Suppressor macrophage (primary cell): ENCODE results near the gene GSN.

Experiments
- DNase-seq, 4 experiments: peaks; one replicate each; pipeline ENCODE4 v3.0.0-alpha.2; 2020 to 2022

The GSN gene

DNA sequence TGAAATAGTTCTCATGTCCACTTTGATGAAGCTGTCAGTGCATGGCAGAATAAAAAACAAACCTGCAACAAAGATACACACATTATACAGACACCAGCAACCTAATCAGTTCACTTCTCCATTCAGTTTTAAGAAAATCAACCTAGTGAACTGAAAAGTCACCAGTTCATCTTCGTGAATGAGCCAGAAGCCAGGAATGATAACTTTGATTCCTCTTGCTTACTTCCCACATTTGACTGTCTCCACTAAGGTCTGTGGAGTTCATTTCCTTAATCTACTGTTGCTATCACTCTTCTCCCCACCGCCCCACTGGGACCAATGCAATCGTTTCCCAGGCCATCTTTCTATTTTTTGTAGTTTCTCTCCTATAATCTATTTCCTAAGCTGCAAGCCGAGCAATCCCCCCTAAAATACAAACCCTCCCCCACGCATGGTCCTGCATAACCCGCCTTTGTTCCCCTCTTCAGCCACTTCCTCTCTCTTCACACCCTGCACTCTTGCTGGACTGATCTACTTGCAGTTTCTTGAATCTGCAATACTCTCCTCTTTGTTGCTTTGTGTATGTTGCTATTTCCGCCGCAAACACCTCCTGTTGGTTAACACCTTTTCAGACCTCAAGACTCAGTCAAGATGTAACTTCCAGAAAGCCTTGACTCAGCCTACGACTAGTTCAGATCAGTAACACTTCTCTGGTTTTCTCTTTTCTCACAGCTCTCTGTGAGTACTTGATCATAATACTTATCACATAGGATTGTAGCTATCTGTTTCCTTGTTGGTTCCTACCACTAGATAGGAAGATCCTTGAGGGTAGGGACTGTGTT lies 85.5 kb downstream of the GSN start:
- peak; percentile 25 to 60 (median 57) for DNase-seq

DNA sequence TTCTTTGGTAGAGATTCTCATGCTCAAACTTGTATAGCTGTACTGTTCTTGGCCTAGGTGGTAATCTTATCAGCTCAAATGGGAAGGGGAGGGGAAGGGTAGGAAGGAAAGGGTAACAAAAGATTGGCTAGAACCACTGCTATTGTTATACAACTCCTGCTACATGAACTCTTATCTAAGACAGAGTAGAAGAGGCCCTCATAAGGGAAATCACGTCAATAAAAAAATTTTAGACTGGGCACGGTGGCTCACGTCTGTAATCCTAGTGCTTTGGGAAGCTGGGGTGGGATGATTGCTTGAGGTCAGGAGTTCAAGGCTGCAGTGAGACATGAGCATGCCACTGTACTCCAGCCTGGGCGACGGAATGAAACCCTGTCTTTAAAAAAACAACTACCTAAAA lies 86.2 kb downstream of the GSN start:
- DNase-seq, result no peak

DNA sequence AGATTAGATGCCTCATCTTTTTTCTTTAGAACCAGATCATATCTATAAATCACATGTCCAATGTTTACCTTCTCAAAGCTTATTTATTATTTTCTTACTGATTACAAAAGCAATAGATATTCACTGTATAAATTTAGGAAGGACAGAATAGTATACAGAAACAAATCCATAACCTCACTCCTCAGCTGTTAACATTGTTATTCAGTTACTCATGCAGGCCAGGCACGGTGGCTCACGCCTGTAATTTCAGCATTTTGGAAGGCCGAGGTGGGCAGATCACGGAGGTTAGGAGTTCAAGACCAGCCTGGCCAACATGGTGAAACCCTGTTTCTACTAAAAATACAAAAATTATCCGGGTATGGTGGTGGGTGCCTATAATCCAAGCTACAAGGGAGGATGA lies 86.8 kb downstream of the GSN start:
- DNase-seq, result no peak

DNA sequence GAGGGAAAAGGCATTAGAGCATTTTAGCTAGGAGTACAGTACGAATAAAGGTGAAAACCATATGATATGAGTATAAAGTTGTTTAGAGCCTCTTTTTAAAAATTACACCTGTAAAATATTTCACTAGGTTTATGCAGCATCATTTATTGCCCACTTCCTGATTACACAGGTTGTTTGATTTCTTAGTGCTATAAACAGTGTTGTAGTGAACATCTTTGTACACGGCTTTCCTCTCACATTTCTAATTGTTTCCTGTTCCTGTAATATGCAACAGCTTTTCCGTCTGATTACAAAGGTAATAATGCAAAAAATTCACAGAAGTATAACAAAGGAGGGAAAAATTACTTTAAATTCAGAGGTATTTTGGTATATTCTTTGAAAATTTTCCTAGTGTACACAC lies 89.0 kb downstream of the GSN start:
- no peak for DNase-seq

DNA sequence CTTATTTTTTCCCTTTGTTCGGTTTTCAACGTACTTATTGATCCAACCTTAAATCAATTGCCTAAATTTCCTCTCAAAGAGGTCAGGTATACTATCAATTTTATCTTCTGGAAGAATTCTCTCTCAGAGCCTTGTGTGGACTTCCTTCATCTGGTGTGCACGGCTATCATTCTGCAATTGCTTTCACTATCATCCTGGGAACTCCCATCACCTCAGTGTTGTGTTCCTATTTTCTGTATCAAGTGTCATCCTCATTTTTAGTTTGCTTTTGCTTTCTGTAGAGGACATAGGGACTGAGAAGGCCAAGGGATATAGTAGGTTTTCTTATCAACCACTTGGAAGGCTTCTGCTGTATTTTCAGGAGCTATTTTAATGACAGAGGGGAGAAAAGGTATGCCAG lies 90.8 kb downstream of the GSN start:
- DNase-seq, result peak; percentile 20 to 59 (median 37)

DNA sequence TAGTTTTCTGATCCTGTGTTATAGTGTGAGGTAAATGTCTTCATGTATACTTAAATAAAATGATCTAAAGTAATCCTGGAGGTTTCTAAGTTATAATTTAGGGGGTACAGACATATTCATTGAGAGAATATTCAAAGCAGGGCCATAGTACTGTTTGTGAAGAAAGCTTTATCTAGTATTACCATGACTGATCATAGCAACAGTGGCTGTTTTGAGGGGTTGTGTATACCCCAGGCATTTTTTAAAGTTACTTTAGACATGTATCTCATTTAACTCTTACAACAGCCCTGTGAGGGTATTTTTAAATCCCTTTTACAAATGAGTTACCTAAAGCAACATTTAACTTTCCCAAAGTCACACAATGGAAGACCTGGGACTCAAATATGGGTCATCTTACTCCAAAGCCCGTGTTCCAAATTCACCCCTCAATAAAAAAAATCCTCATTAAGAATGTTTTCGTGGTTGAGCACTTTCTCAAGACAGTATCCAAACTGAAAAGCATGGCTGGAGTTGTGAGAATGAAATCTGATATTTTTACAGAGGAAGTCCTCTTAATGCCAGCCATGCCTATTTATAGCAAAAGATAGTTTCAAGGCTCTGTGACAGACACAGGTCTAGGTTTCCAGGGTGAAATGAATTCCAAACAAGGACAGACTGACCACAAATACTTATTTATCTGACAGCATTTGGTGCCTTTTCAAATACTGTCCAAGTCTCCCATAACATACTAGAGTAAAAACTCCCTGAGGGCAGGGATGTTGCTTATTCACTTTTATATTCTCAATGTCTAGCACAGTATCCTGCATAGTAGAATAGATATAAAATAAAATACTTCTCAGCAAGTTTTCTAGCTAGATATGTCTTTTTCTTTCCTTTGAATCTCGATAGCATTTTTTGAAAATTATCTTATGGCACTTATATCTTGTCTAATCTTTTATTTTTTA lies 91.7 kb downstream of the GSN start:
- peak in 2 of 4 experiments; percentile 22 to 31 for DNase-seq

DNA sequence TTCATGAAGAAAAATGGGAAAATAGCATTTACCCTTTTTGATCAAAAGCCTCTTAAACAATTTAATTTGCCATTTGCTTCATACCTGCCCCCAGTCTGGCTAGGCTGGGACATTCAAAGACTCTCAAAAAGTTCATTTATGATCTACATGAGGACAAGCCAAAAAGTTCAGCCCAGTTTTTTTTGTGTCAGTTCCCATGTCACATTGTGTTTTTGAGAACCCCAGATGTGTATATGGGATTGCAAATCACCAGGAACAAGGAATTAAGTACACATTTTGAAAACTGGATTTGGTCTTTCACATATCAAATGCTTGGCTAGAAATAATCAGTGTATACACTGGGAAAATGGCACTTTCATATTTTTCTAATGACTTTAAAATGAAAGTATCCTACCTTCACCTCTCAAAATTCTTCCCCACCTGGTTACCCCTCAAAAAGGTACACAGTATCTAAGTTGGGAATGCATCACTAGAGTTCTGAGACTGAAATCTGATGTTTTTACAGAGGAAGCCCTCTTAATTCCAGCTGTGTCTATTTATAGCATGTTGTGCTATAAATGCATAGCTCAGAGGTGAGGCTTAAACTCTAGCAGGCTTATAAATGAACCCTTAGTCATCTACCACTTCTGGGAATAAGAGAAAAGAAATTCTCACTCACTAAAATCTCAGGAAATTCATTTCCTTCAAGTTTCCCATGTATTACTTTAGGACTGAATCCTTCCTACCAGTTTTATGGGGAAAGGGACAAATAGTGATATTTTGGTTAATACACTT lies 92.8 kb downstream of the GSN start:
- DNase-seq, result no peak

DNA sequence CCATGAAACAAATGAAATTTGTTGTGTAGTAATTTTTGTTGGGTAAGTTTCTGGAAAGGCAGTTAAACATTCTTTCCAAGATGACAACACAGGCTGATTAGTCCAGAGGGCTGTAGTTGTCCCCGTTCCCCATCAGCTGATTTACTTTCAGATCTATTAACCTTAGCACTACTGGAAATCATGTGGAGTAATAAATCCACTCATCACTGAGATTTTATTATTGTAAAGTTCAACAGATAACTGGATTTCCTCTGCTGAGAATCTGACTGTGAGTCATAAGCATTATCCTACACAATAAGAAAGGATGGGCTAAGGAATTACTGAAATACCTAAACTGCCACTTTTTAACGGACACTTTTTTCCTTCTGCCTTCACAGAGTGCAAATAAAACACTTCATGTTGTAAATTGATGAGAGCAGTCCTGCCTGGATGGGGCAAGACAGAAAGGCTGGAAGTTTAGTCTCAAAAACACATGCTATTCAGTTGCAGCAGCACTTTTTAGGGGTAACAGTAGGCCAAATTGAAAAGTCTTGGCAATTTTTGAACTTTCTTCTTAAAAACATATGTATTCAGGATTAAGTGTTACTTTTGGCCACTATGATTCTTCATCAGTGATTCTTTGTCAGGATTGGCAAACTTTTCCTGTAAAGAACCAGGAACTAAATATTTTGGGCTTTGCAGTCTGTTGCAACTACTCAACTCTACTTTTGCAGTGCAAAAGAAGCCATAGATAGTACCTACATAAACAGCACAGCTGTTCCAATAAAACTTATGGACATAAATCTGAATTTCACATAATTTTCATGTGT lies 95.1 kb downstream of the GSN start:
- DNase-seq, result peak; percentile 33 to 74 (median 54)

DNA sequence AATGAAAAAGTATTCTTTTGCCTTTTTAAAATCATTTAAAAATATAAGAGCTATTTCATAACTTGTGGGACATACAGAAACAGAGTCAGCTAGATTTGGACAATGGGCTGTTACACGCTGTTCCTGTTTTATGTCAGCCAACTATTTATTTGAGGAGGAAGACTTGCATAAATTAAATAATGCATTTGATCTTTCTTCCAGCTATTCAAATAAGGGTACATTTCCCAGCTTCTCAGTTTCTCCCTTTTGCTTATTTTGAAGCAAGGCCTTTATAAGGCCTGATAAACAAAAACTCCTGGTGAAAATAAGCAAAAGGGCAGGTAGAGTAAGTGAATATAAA lies 95.6 kb downstream of the GSN start:
- peak in 2 of 4 experiments; percentile 18 to 53 for DNase-seq

DNA sequence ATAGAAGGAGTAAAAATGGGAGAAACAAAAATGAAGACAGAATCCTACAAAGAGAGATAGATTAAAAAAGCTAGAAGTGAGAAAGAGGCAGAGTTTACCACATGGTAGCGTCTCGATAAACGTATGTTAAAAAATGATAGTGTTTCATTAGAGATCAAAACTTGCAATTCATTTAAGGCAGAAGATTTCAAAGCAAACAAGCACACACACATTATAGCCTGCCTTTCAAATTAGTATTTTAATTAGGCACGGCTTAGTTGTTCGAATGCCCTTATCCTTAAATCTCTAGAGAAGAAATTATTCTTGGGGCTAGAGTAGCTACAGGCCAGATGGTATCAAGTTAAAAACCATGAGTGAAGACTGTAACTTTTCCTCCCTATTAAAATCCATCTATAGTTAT lies 96.1 kb downstream of the GSN start:
- no peak for DNase-seq

DNA sequence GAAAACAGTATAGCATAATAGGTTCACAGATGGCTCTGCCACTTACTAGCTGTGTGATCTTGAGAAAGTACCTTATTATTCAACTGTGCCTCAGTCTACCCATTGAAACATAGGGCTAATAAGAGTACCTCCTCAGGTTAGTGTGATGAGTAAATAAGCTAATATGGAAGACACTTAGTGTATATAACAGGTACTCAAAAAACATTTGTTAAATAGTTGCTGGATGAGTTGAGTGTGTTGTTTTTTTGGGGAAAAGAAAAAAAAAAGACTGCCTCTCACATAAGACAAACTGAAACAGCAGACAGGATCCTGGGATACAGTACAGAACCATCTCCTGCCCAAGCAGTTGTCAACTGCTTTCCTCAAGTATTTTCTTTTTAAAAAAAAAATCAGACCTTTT lies 96.9 kb downstream of the GSN start:
- no peak for DNase-seq

DNA sequence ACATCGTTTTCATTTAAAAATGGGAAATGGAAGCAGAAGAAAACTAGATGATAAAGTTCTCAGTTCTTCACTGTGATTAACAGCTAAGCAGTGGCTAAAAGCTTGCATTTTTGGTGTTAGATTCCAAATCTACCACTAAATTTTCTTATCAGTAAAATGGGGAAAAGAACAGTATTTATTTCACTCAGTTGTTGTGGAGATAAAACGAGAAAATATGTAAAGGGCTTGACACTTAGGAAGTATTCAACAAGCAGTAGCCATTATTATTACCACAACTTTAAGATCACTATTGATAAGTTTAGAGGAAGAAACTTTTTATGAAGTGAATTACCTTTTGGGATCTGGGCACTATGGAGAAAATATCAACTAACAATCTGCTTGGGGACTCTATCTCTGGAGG lies 97.6 kb downstream of the GSN start:
- DNase-seq, result no peak

DNA sequence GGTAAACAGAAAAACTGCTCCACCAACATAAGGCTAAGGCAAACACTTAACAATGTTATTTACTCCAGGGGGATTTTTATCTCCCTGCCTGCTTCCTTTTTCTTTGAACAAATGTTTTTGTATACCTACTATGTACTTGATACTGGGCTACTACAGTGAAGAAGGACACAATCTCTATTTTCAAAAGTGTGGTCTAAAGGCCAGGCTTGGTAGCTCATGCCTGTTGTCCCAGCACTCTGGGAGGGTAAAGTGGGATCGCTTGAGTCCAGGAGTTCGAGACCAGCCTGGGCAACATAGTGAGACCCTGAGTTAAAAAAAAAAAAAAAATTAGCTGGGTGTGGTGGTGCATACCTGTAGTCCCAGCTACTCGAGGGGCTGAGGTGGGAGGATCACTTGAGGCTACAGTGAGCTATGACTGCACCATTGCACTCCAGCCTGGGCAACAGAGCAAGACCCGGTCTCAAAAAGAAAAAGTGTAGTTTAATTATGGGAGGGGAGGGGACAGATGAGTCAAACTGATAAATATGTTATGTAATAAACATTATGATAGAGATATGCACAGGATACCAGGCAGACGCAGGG lies 98.7 kb downstream of the GSN start:
- no peak for DNase-seq

DNA sequence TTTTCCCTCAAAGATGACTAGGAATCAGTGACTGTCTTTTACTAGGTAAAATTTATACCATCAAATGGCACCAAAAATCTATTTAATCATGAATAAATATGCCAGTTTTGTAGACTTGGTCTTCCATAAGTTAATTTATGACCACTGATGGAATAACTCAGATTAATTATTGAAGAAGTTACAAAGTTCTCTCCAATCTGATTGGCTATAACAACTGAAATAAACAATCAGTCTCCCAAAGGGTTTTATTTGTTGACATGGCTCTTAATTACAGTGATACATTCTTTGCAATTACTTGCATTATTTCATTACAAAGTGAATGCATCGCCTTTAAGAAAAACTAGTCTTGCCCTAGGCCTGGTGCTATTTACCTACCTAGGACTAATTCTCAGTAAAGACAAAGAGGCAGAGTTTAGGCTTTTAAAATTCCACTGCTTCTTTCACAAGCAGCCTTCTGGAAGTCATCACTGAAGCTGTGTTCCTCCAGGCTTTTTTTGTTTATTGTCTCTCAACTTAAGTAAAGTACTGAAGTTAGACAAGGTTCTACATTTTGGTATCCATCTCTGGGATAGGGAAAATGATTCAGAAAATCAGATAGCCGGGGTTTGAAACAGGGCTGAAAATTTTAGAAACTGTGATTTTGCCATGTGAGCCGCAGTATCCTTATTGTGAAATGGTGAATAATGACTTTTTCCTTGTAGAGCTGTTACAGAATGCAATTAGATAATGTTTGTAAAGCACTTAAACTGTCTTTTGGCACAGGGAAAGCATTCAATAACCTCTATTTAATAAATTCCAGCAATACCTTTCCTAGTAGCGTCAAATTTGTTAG lies 99.6 kb downstream of the GSN start:
- peak in 2 of 4 experiments; percentile 30 to 36 for DNase-seq

DNA sequence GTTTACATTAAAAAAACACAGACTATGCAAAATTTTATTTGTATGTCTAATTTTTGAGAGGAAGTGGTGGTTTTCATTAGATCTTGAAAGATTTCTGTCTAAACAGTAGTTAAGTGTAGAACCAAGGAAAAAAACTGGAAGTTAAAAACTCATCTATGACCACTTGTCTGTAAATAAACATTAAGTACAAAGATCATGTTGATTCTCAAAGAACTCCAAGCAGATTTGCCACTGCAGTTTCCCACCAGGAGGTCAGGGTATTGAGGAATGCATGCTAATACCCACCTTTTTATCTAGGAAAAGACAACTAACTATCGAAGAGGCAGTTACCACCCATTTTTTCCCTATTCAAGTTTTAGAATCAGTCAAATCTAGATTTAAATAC lies 100.2 kb downstream of the GSN start:
- peak in 2 of 4 experiments; percentile 51 to 58 for DNase-seq

DNA sequence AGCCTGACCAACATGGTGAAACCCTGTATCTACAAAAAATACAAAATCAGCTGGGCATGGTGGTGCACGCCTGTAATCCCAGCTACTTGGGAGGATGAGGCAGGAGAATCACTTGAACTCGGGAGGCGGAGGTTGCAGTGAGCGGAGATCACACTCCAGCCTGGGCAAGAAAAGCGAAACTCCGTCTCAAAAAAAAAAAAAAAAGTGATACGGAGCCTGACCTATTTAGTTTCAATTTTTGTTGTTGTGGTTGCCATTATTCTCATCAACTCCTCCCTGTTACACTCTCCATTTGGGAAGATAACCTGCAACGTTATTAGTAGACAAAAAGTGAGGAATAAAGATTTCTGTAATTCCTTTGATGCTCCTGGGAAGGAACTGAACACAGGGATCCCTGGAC lies 100.8 kb downstream of the GSN start:
- DNase-seq, result peak in 1 of 4 experiments; percentile 17

DNA sequence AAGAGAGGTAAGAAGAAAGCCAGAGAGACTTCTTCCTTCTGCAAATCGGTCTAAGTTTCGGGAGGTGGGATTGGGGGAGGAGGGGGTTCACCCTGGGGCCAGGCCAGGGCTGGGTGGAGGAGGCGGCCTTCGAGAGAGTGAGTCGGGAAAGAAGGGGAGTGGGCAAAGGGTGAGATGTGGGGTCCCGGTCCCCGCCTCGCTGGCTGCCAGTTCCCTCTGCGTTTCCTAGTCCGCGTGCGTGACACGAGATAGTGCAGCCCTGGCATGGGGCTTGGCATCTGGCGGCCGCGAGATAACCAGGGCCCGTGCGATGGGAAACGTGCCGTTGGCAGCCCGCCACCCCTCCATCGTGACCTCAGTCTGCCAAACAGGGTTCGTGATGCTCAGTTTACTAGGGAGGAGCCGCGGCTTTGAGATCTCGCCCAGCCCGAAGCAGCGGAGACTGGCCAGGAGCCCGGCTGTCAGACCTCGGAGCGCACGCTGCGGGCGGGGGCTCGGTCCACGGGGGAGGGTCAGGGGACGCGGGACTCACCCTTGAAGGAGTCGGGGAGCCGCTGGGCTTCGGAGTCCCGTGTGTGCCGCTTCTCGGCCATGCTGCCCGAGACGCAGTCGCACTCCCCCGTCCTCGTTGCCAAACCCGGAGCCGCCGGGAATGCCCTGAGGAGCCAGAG lies 101.8 kb downstream of the GSN start, which contains the start of gene STOM:
TSS of gene STOM (minus strand) at position 656 of the 671 bp plus-strand sequence. CDS start at position 593, 63 bp downstream.
- DNase-seq, result peak; percentile 69 to 82 (median 73)

DNA sequence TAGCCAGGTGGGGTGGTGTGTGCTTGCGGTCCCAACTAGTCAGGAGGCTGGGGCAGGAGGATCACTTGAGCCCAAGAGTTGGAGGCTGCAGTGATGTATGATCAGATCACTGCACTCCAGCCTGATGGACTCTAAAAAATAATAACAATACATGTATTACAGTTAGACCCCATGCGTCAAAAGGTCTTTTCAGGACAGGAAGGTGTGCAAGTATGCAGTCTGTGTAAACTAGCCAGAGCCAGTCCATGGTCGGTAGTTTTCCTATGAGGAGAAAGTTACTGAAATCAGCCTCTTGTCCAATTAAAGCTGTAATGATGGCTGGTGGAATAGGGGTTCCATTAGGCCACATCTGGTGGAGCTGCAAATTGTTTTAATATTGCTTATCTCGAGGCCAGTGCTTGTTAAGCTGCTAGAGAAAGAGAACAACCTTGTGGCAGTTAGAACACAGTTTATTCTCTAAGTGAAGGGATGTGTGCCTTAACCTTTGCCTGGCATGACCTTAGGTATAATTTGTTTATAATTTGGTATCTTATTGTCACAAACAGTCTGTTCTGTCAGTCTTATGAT lies 103.6 kb downstream of the GSN start:
- DNase-seq, result no peak

DNA sequence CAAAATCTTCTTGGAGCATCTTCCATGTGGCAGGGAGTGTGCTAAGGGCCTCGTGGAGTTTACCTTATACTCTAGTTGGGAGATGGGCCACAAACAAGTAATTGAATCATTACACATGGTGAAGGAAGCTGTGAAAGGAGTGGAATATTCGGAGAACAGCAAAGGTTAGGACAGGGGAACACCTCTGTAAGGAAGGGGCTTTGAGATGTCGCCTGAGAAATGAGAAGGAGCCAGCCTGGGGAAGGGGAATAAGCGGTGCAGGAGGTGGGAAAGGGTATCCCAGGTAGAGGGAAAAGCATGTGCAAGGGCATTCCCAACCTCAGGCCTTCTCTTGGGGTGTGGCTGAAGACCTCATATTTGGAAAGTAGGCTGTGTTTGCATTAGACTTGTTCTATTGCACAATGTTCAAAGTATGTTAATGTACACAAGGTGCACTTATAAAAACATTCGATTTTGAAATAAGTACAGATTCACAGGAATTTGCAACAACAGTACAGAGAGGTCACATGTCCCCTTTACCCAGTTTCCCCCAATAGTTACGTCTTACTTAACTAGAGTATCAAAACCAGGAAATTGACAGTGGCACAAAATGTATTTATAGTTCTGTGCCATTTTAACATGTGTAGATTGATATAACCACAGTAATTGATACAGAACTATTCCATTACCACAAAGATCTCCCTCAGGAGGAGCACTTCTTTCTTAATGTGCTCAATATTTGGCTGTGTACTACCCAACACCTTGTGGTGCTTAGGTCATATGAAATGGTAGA lies 104.5 kb downstream of the GSN start:
- peak in 1 of 4 experiments; percentile 11 for DNase-seq
